ENCODE measurements around the gene MYORG.

MYORG gene

DNA sequence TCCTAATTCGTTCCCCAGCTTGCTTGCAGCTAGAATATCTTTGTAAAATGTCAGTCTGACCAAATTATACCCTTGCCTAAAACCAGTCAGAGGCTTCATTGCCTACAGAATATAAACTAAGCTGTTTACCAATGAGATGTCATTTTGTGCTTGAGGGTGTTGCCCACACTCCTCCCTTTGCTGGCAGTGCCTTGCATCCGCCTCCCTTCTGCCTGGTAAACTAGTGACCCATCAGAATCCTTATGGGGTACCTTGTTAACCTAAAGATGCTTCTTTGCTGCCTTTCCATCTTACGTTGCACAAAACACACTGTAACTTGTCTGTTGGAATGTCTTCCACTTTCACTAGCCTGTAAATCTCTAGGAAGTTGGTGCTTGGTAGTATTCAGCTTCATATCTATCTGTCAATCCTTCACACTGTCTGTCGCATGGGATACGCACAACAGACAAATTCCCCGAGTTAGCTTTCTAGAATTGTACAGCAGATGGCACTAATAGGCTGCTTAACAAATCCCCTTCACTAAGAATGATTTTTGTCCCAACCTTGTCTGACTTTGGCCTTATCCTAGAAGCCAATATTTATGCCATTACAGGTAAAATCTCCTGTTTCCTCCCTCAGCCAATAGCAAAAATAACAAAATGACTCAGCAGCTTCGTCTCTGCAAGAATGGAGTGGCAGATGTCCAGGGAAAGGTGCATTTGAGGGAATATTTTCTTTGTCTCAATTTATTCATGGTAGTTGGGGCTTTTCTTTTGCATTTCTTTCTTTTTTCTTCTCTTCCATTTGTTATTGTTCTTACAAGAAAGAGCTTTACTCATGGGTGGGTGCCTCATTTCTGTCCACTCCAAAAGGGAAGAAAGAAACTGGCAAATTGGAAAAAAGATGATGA lies 44.4 kb downstream of the MYORG start:
- DNase-seq (ENCODE audit: low spot score) = no peak

DNA sequence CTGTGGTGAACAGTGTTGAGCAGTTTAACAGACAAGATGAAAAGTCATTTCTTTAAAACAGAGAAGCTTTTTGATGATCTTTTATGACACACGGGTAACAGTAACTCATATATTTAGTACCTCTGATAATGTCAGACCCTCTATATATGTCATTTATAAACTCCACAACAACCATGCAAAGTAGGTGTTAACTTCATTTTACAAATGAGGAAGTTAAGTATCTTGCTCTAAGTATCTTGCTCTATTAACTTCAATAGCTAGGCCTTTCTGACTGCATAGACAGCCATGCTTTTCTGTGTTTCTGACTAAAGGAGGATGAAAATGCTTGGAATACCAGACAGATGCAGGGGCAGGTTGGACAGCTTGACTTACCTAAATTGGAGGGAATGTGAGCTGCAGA lies 45.5 kb downstream of the MYORG start:
- no peak for DNase-seq (ENCODE audit: low spot score)

DNA sequence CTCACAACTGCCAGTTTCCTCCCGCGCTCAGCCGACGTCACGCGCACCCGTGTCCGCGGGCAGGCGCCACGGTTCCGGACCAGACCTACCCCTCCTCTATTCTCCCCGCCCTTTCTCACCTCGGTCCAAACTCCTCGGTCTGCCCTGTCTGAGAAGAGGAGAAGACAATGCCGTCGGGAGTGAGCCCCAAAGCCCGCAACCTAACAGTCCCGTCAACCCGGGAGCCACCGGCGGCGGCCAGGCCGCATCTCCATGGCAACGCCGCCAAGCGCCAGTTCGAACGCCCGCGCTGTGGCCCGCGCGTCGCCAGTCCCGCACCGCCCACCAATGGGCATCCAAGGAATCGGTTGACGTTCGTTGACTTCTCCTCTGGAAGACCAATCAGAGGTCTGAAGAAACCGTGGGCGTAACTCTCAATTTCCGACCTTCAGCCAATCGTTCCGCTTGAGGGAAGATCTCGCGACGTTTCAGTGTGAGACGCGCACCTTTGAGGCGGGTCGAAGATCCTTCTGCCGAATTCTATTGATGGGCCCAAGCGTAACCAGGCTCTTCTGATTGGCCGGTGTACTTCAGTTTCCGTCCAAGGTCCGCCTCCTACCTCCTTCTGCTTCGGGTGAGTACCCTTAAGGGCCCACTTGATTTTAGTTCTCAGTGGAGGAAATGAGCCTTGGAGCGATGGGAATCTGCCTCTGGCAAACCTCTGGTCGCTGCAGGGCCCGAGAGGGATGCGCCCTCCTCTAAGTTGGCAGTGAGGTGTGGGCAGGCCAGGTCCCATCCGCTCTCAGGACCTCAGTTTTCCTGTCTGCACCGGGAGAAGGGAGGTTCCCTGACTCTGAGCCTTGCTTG lies 47.5 kb downstream of the MYORG start, which contains the start of the genes KIF24 and NUDT2:
TSS of gene KIF24 (minus strand) at position 282 of the 846 bp plus-strand sequence. CDS start 17,922 bp downstream, outside the sequence.
TSS of gene NUDT2 (plus strand) at position 583 of the 846 bp plus-strand sequence. CDS start 9,471 bp downstream, outside the sequence.
- peak; percentile 98 for DNase-seq (ENCODE audit: low spot score)

DNA sequence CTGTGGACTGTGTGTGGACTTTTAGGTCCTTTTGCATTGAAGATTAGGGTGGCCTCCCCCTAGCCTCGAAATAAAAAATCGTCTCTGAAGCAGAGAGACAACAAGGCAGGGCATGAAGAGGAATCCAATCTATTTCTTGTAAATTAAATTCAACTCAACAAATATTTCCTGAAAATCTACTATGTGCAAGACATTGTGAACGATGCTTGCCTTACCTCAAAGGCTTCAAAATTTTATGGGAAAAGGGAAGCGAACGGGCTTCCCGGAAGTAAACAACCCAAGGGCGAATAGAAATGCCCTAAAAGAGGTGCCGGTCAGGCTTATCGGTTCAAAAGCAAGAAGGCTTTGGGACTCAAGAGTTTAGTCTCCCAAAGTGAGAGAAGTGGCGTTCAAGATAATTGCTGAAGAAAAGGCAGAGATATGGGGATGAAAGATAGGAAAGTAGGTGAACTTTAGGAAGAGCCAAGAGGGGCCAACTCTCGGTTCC lies 48.2 kb downstream of the MYORG start:
- no peak for DNase-seq (ENCODE audit: low spot score)

DNA sequence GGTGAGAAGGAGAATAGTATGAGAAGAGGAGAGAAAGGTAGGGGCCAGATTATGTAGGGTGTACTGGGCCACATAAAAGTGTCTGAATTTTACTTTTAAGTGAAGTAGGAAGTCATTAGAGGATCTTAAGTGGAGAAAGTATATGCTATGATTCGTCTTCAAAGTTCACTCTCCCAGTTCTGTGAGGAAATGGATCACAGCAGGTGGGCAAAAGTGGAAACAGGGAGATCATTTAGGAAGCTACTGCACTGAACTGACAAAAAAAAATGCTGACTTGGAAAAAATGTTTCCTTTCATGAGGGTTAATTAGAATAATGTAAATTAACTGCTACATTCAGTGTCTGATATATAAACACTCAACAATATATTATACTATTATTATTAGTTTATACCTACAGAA lies 50.0 kb downstream of the MYORG start:
- no peak for DNase-seq (ENCODE audit: low spot score)

DNA sequence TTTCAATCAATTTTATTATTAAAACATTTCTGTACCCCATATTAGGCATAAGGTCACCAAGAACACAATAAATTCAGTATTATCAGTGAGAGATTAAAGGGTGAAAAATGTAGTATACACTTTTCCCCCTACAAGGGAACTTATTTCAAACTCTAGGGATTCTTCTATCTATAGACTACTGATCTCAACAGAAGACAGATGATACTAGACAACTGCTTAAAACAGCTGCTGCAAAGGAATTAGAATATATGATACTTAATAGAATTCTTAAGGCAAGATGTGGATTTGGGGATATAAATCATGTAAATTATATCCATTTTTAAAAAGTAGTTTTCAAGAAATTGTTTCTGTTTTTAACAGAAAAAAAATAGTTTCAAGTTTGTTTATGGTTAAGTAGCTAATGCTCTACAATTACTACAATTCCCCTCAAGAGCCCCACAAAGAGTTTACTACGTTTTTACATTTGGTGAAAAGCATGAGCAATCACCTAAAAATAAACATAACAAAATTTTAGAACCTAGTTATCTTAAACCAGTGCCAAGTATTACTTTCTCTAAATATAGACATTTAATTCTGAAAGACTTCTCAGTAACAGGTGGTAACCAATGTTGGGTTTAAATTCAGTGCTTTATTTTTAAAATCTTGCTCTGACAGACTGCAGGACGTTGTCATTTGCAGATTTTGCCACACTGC lies 53.7 kb downstream of the MYORG start:
- no peak for DNase-seq (ENCODE audit: low spot score)

DNA sequence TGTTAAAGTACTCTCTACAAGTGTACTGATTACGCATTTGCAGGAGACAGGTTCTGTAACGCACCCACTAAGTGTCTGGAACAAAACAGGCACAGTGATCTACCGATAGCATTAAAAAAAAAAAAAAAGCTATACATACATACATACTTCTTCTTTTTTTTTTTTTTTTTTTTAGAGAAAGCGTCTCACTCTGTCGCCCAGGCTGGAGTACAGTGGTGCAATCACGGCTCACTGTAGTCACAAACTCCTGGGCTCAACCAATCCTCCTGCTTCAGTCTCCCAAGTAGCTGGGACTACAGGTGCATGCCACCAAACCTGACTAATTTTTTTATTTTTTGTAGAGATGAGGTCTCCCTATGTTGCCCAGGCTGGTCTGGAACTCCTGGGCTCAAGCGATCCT lies 55.2 kb downstream of the MYORG start:
- DNase-seq (ENCODE audit: low spot score) = no peak

DNA sequence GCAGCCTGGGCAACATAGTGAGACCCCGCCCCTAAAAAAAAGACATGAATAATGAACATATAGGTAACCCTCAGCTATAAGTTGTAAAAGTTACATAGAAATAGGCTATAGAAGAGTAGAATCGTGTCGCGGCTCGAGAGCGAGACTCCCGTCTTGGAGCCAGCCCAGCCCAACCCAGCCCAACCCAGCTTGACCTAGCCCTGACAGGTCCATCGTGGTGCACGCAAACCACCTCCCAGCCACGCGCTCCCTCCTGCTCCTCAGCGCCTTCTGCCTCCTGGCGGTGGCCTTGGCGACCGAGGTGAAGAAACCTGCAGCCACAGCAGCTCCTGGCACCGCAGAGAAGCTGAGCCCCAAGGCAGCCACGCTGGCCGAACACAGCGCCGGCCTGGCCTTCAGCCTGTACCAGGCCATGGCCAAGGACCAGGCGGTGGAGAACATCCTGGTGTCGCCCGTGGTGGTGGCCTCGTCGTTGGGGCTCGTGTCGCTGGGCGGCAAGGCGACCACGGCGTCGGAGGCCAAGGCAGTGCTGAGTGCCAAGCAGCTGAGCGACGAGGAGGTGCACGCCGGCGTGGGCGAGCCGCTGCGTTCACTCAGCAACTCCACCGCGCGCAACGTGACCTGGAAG lies 58.4 kb downstream of the MYORG start:
- no peak for DNase-seq (ENCODE audit: low spot score)

DNA sequence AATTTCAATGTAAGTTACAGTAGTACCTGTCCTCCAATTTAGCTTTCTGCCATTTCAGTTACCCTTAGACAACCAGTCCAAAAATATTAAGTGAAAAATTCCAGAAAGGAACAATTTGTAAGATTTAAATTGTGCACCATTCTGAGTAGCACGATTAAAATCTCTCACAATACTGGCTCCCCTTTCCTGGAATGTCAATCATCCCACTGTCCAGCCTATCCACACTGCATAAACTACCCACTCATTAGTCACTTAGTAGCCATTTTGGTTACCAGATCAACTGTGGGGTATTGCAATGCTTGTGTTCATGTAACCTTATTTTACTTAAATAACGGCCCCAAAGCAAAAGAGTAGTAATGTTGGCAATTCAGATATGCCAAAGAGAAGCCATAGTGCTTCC lies 59.3 kb downstream of the MYORG start:
- DNase-seq (ENCODE audit: low spot score) = no peak
